CD8-positive, alpha-beta memory T cell (primary cell): ENCODE results near the gene TCHP. TPM values are rescaled to one million over a fixed set of nuclear protein-coding genes. Genes with fewer than 3 reads are reported as not detected.

Experiments
- polyA plus RNA-seq: library from polyadenylated mRNA; unstranded; fragments of 300-500 nt; fragmentation: Illumina TruSeq; gene quantifications from one replicate; pipeline ENCODE4 v1.2.3, GENCODE V29; 2021
- total RNA-seq, 2 experiments: library from RNA; stranded (reverse); gene quantifications; one replicate each; pipeline ENCODE4 v1.2.3, GENCODE V29; 2021

The TCHP gene
- total and polyA plus RNA-seq, 3 experiments from 2014 or later, result 18.6 to 28.3 (median 27.7) TPM

Other genes with a start within 250 kb of the TCHP start
- gene FAM222A, start 186.4 kb upstream of the TCHP start, total RNA-seq, result 1 to 10 TPM; 2.0 to 3.0 TPM
- gene FAM222A, start 186.4 kb upstream of the TCHP start, polyA plus RNA-seq, result 0.32 TPM
- gene TRPV4, start 66.9 kb upstream of the TCHP start, total RNA-seq, result not detected
- not detected for gene TRPV4, start 66.9 kb upstream of the TCHP start, polyA plus RNA-seq
- 10 to 100 TPM; 39.3 to 42.7 TPM for gene GLTP, start 19.7 kb upstream of the TCHP start, total RNA-seq
- 67.4 TPM for gene GLTP, start 19.7 kb upstream of the TCHP start, polyA plus RNA-seq
- 10 to 100 TPM; 52.0 to 54.4 TPM for gene GIT2, start 96.1 kb downstream of the TCHP start, total RNA-seq
- gene GIT2, start 96.1 kb downstream of the TCHP start, polyA plus RNA-seq, result 93.0 TPM
- 10 to 100 TPM; 38.1 to 41.1 TPM for gene ANKRD13A, start 99.2 kb downstream of the TCHP start, total RNA-seq
- gene ANKRD13A, start 99.2 kb downstream of the TCHP start, polyA plus RNA-seq, result 47.1 TPM
- 10 to 100 TPM; 11.7 to 12.7 TPM for gene C12orf76, start 148.2 kb downstream of the TCHP start, total RNA-seq
- 17.3 TPM for gene C12orf76, start 148.2 kb downstream of the TCHP start, polyA plus RNA-seq
- 1 to 10 TPM; 3.7 to 4.5 TPM for gene IFT81, start 224.1 kb downstream of the TCHP start, total RNA-seq
- 0.35 TPM for gene IFT81, start 224.1 kb downstream of the TCHP start, polyA plus RNA-seq